HepG2 (cell line): ENCODE measurements around the gene ITGA7.

Source experiments
- CREM ChIP-seq, 2 experiments: sonication (generic) in 1 of 2; formaldehyde crosslinking in 1 of 2; IDR thresholded peaks; 2 replicates each; pipeline versions ENCODE4 v1.4.0 to v1.6.1; 2016 to 2020; ENCODE audit warnings: antibody characterized with exemption in 1 of 2, mild to moderate bottlenecking in 1 of 2, missing genetic modification reagents in 1 of 2
- POLR2A ChIP-seq, 2 experiments: IDR thresholded peaks; 2 replicates each; pipeline ENCODE4 v1.6.1; 2011; ENCODE audit warnings: low read depth in 2 of 2, low read length in 2 of 2, mild to moderate bottlenecking in 1 of 2, moderate library complexity in 1 of 2; ENCODE audit not compliant: insufficient read depth in 1 of 2

GRCh38 chr12:55636853-55637252 lies 70.9 kb downstream of the ITGA7 start, which contains the start of gene OR10P1:
- TF ChIP-seq POLR2A (IDR thresholded peaks at IDR 0.05; ENCODE audit: insufficient read depth in 1 of 2, low read depth in 2 of 2, low read length in 2 of 2) = no peak
- TF ChIP-seq CREM (IDR thresholded peaks at IDR 0.05) = no peak
- TF ChIP-seq CREM (CRISPR knock-in tag; IDR thresholded peaks at IDR 0.05) = no peak
